ENCODE results near the gene FAM20C. TPM values are rescaled to one million over a fixed set of nuclear protein-coding genes. Genes with fewer than 3 reads are reported as not detected.

FAM20C gene
- total RNA-seq, 1 experiment from 2014 or later = 34.0 TPM

GRCh38 chr7:265192-265997, 73.0 kb downstream of the FAM20C start:
- Mint-ChIP-seq H3K9me3 (ENCODE audit: unreplicated experiment) (peaks cover 11% of the 10 kb centered on the region), H3K36me3 (ENCODE audit: insufficient read depth, unreplicated experiment) (peaks cover 27% of the 10 kb centered on the region), H3K27ac (ENCODE audit: unreplicated experiment) (no peak overlapping the region), H3K4me1 (ENCODE audit: low read depth, unreplicated experiment) (peaks cover 6% of the 10 kb centered on the region), H3K4me3 (ENCODE audit: unreplicated experiment) (no peak overlapping the region), H3K27me3 (ENCODE audit: insufficient read depth, unreplicated experiment) (no peaks in the 10 kb centered on the region)
- Histone ChIP-seq H3K4me3 (ENCODE audit: low read depth, low read length) (no peak overlapping the region), H3K4me1 (no peaks in the 10 kb centered on the region), H3K27me3 (replicated peaks; ENCODE audit: control insufficient read depth, insufficient read depth, low read length) (no peaks in the 10 kb centered on the region), H3K9me3 (peaks cover 14% of the 10 kb centered on the region), H3K36me3 (ENCODE audit: control insufficient read depth, insufficient read depth, low read length) (no peaks in the 10 kb centered on the region)
- CTCF ChIA-PET = interaction anchor here (1.0 kb wide), 1 partner anchor 53 kb away, joined by 3 read pairs; no protein-coding TSS in a partner anchor
- TF ChIP-seq, protein P1, sequence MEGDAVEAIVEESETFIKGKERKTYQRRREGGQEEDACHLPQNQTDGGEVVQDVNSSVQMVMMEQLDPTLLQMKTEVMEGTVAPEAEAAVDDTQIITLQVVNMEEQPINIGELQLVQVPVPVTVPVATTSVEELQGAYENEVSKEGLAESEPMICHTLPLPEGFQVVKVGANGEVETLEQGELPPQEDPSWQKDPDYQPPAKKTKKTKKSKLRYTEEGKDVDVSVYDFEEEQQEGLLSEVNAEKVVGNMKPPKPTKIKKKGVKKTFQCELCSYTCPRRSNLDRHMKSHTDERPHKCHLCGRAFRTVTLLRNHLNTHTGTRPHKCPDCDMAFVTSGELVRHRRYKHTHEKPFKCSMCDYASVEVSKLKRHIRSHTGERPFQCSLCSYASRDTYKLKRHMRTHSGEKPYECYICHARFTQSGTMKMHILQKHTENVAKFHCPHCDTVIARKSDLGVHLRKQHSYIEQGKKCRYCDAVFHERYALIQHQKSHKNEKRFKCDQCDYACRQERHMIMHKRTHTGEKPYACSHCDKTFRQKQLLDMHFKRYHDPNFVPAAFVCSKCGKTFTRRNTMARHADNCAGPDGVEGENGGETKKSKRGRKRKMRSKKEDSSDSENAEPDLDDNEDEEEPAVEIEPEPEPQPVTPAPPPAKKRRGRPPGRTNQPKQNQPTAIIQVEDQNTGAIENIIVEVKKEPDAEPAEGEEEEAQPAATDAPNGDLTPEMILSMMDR (IDR thresholded peaks at IDR 0.05; ENCODE audit: insufficient read depth in 1 of 2, low read depth in 1 of 2, low read length in 1 of 2, severe bottlenecking in 1 of 2, unreplicated experiment in 1 of 2) = no peak
- DNase-seq = no peak
- intact Hi-C loops (cut with micrococcal nuclease; ENCODE audit: unreplicated experiment) = loop anchor here (2.0 kb wide), 1 partner anchor 19 kb away; no protein-coding TSS in a partner anchor
- no TSS peak for BruUV-seq (replicated peaks)
- POLR2A ChIA-PET = no interaction called here

DNA sequence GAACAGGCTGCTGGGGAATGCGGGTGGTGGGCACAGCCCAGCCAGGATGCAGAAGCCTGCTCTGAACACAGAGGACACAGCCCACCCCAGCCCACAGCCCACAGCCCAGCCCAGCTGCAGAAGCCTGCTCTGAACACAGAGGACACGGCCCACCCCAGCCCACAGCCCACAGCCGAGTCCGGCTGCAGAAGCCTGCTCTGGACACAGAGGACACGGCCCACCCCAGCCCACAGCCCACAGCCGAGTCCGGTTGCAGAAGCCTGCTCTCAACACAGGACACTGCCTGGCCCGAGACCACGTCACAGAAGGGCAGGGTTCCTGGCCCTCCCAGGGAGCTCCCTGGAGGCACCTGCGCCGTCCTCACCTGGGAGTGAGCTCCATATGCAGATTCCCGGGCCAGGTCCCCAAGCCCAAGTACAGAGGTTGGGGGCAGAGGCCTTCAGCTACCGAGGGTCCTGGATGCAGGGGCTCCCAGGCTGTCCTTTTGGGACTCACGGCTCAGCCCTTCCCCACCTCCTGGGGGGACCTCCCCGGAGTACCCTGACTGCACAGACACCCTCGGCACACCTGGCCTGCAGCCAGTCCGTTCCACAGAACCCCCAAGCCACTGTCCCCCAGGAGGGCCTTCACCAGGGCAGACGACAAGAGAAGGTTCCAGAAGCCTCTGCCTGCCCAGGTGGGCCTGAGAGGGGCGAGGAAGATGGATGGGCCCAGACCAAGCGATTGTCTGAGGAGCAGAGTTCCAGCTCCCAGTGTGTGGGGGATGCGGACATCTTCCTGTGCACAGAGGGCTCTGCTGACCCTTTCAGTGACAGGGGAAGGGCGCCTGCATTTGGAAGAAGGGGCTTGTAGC, 73.9 kb downstream of the FAM20C start:
- BruUV-seq (replicated peaks) = no TSS peak
- ChIA-PET POLR2A (no interaction called here), CTCF (interaction anchor here (0.6 to 1.5 kb wide), 2 partner anchors 101 to 202 kb away, joined by 3 to 6 read pairs; no protein-coding TSS in a partner anchor)
- Histone ChIP-seq H3K4me1 (no peaks in the 10 kb centered on the region), H3K9me3 (peaks cover 14% of the 10 kb centered on the region), H3K27me3 (replicated peaks; ENCODE audit: control insufficient read depth, insufficient read depth, low read length) (no peaks in the 10 kb centered on the region), H3K36me3 (ENCODE audit: control insufficient read depth, insufficient read depth, low read length) (no peaks in the 10 kb centered on the region), H3K4me3 (ENCODE audit: low read depth, low read length) (no peak overlapping the region)
- DNase-seq = no peak
- Mint-ChIP-seq H3K36me3 (ENCODE audit: insufficient read depth, unreplicated experiment) (peaks cover 25% of the 10 kb centered on the region), H3K4me1 (ENCODE audit: low read depth, unreplicated experiment) (peaks cover 6% of the 10 kb centered on the region), H3K27ac (ENCODE audit: unreplicated experiment) (no peak overlapping the region), H3K9me3 (ENCODE audit: unreplicated experiment) (peaks cover 11% of the 10 kb centered on the region), H3K27me3 (ENCODE audit: insufficient read depth, unreplicated experiment) (no peaks in the 10 kb centered on the region), H3K4me3 (ENCODE audit: unreplicated experiment) (no peak overlapping the region)
- intact Hi-C loops (cut with micrococcal nuclease; ENCODE audit: unreplicated experiment) = loop anchor here (2.0 kb wide), 1 partner anchor 19 kb away; no protein-coding TSS in a partner anchor
- TF ChIP-seq, protein P1 (IDR thresholded peaks at IDR 0.05; ENCODE audit: insufficient read depth in 1 of 2, low read depth in 1 of 2, low read length in 1 of 2, severe bottlenecking in 1 of 2, unreplicated experiment in 1 of 2) = no peak

Measured in Caco-2 (cell line).